Hematopoietic multipotent progenitor cell treated with erythropoietin and hydrocortisone succinate and interleukin-3 and kit ligand, for 8 days (in vitro differentiated cells): Measurements from ENCODE around the gene TIMM17B.

Experiments
- DNase-seq: peaks from one replicate; pipeline ENCODE4 v3.0.0-alpha.2; 2015

TIMM17B gene

DNA sequence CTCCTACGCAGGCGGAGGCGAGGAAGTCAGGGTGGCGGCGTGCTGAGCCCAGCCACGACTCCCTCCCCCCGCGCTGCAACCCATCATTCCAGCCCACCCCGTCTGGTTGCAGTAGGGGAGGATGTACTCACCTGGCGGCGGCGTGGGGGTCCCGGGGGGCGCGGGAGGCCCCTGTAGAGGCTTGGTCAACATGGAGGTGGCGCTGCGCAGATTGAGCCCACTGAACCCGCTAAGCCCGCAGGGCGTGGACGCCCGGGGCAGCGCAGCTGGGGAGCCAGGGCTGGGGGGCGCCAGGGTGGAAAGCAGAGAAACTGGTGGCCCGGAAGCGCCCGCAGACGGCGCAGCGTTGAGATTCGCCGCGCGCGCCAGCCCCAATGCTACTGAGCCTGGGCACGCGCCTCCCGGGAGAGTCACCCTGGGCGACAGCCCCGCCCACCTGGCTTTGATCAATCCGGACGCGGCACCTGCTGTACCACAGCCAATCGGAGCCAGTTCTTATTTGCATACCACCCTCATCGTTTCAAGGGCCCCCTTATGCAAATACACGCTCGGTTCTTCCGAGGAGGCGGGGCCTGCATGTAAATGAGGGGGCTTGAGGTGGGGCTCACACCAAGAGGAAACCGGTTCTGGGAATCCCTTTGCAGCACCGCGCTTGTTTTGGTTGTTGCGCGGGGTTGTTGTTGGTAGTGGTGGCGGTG lies 21.2 kb upstream of the TIMM17B start, which contains the start of gene PIM2:
Gene PIM2, minus strand, starts transcription at position 382 of the 698 bp plus-strand sequence. Its CDS starts 190 bp downstream, at position 192.
- peak; percentile 96 for DNase-seq

DNA sequence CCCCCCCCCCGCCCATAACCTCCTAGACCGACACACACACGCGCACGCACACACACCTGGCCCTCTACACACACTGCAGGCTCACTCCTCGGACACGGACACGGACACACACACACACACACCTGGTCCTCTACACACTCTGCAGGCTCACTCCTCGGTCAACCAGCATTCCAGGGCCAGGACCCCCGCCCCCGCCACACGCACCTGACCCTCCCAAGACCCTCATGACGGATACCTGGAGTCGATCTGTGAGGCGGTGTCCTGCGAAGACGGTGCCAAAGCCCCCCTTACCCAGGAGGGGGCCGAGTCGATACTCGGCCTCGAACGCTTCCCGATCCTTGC lies 20.7 kb upstream of the TIMM17B start:
- no peak for DNase-seq

- peak; percentile 94 for DNase-seq
These were observed 19.8 kb upstream of the TIMM17B start for GRCh38 chrX:48917139-48918001.

DNA sequence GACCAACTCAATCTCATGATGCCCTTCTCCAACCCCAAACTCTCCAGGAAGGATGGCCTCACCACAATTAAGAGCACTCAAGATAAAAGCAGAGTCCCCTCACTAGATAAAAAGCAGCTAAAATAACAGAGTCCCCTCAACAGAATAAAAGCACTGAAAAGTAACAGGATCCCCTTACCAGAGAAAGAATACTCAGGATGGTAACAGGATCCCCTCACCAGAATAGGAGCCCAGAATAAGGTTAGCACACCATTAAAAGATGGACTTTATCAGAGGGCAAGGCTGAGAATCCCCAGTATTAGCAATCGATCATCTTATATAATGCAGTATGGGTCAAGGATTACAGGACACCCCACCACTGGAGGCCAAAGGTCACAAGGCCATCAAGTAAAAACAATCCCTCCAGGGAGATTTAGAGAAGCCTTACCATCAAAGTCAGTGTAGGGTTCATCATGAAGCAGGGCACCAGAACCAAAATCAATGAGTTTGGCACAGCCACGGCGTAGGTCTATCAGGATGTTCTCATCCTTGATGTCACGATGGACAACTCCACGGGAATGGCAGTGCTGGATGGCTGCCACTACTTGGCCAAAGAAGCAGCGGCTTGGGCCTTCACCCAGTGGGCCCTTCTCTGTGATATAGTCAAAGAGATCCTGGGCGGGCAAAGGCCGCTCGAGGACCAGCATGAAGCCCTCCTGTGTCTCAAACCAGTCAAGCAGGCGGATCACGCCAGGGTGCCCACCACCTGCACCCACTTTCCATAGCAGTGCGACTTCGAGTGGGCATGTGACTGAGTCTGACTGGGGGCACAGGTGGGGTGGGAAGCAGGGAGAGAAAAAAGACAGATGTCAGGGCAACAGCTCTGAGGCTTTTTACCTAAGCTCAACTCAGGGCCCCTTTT lies 17.3 kb upstream of the TIMM17B start:
- DNase-seq = no peak

DNA sequence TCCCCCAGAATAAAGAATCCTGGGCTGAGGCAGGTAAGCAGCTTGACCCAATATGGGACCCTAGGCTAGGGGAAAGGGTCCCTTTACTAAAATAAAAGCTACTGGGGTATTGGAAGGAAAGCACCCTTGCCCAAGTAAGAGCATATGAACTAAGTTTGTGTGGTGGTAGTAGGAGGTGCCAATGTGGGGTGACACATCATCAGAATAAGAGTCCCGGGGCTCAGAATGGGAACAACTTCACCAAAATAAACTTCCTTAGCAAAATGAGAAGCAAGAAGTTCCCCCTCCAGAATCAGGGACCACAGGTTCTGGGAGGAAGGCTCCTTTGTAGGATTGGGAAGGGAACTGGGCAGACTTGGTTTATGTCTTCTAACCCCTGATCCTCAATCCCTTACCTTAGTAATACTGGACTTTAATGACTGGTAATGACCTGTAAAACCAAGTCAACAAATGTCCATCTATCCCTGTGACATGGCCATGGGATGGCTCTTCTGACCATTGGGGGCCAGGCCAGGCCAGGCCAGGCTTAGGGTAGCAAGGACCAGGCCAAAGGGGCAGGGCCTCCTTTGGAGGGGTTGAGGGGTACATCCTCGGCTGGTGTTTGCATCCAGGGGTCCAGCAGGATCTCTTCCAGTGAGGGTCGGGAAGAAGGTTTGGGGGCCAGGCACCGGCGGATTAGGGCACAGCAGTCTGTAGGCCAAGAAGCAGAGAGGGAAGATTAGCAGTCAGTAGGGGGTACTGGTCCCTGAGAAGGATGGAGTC lies 16.2 kb upstream of the TIMM17B start:
- no peak for DNase-seq

DNA sequence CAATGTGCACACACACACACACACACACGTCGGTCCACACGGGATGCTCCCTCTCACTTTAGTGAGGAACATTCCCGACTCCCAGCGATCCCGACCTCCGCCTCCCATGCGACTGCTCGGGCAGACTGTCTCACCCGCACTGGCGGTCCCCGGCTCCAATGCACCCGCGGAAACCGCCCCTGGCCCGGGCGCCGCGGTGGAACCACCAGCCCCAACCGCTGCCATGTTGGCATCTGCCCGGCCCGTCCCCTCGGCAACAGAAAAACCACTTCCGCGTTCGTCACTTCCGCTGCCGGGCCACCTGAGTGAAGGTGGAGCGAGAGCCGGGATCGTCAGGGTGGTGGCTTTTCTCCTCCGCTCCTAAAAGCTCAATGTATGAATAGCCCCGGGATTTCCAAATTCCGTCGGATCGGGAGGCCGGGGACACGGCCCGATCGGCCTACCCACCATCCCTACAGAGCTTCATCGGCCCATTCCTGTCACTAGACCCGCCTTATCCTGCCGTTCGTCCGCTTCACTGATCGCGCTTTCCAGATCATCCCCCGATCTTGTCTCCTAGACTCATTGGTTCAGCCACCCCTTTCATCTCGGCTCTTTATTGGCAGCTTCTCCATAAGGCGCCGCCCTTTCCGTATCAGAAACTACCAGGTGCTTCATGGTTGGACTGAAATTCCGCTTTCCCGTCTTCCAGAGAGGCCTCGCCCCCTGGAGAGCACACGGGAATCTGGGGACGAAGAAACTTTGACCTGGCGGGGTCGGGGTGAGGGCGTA lies 14.0 kb upstream of the TIMM17B start, which contains the start of gene SLC35A2:
Gene SLC35A2, minus strand, starts transcription at position 235 of the 771 bp plus-strand sequence. Its CDS starts 10 bp downstream, at position 225.
- DNase-seq = peak; percentile 90

- peak; percentile 47 for DNase-seq
These were observed 13.4 kb upstream of the TIMM17B start for GRCh38 chrX:48910926-48911411.

GRCh38 chrX:48909703-48910294 lies 12.2 kb upstream of the TIMM17B start:
- DNase-seq = no peak

DNA sequence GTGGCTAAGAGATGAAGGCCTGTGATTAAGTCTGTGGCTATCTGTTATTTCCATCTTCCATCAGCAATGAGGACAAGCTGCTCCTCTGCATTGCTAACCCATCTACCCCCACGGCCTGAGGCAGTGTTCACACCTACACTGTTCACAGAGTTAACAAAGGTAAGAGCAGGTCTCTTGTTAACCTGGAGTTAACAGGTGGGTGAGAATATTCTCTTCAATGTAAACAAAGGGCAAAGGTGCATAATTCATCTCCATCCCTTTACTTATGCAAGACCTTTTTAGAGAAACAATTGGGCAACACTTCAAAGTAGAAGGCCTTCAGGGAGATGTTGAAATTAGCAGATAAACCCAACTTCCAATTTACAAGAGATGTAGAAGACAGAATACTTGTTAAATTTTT lies 11.0 kb upstream of the TIMM17B start:
- no peak for DNase-seq

- DNase-seq = no peak
These were observed 7.7 kb upstream of the TIMM17B start for GRCh38 chrX:48905090-48905790.

DNA sequence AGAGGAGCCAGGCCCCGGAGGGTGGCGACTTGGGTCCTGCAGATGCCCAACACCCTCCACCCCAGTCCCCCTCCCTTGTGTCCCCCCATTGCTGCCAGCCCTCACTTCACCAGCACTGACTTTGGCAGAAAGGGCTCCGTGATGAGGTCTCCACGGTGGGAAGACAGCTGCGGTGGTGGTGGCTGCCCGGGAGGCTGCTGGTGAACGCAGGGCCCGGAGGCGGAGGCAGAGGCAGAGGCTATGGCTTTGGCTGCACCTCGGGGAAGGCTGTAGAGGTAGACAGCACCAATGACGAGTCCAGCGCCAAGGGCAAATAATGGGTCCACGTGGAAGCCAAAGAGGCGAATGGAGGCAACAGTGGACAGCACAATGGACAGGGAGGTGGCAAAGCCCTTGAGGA lies 7.1 kb upstream of the TIMM17B start:
- DNase-seq = no peak

DNA sequence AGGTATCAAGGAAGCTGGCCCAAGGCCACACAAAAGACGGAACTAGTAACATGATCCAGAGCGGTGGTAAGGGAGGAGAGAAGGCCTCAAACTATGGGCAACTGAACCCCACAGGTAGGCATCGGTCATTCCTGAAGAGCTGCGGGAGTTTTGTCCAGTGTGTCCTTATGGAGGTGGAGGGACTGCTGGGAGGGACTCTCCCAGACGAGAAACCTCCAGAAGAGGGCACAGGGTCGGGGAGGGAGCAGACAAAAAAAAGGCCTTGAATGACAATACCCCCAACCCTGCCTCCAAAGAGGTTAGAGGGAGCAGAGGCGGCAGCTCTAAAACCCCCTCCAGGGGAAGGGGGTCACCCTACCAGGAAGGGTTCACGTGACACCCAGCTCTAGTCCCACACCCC lies 6.6 kb upstream of the TIMM17B start:
- DNase-seq = no peak

DNA sequence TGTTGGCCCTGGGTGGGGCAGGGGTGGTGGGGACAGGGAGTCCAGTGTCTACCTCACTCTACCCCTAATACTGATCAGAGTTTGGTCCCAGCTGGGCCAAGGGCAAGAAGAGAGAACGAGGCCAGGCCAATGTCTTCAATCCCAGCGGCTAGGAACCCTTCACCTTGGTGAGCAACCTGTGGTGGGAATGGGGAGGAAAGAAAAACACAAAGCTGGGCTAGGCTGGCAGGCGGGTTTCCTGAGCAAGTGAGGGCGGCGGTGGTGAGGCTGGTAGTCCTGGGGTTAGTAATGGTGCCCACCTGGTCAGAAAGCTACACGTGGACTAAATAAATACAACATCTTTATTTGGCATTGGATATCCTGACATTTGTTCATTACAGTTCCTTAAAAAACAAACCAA lies 5.7 kb upstream of the TIMM17B start:
- DNase-seq = no peak

DNA sequence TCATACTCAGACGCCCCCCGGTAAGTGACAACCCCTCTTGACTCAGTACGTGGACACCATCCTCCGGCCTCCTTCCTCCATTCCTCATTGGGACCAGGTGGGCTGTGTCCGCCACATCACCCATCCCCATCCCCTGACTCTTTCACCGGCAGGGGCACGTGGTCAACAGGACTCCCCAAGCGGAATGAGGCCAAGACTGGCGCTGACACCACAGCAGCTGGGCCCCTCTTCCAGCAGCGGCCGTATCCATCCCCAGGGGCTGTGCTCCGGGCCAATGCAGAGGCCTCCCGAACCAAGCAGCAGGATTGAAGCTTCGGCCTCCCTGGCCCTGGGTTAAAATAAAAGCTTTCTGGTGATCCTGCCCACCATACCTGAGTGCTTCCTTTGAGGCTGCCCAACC lies 5.2 kb upstream of the TIMM17B start:
- no peak for DNase-seq

DNA sequence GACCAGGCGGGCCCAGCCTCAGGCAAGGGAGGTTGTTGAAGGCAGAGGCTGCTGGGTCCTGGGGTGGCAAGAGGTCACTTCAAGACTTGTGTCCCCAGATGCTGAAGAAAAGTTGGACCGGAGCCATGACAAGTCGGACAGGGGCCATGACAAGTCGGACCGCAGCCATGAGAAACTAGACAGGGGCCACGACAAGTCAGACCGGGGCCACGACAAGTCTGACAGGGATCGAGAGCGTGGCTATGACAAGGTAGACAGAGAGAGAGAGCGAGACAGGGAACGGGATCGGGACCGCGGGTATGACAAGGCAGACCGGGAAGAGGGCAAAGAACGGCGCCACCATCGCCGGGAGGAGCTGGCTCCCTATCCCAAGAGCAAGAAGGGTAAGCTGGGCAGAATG lies 4.6 kb upstream of the TIMM17B start:
- DNase-seq = no peak

GRCh38 chrX:48901069-48901468 lies 3.5 kb upstream of the TIMM17B start:
- no peak for DNase-seq

DNA sequence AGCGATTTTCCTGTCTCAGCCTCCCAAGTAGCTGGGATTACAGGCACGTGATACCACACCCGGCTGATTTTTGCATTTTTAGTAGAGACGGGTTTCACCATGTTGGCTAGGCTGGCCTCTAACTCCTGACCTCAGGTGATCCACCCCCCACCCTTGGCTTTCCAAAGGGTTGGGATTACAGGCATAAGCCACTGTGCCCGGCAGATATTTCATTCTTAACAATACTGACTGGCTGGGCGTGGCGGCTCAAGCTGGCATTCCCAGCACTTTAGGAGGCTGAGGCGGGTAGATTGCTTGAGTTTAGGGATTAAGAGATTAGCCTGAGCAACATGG lies 1.5 kb upstream of the TIMM17B start:
- DNase-seq = no peak

- DNase-seq = peak; percentile 87
These were observed 377 bp downstream of the TIMM17B start for GRCh38 chrX:48897157-48897624.

DNA sequence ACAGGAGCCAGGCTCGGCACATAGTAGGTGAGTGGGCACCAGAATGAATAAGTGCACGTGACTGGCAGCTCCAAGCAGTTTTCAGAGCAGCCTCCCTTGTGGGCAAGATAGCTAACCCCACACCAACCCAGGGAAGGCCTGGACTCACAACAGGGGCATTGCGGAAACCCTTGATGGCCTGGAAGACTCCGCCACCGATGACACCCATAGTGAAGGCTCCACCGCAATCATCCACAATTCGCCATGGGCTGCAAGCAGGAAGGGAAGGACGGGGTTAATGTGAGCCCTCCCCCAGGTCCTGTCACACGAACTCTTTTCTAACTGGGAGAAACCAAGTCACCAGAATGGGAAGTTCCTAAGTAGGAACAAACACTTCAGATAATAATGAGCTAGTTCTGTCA lies 957 bp downstream of the TIMM17B start:
- no peak for DNase-seq

GRCh38 chrX:48894891-48895290 lies 2.7 kb downstream of the TIMM17B start:
- no peak for DNase-seq
